H9 (cell line): Measurements from ENCODE around the gene DSCAM. TPM values are rescaled to one million over a fixed set of nuclear protein-coding genes. Genes with fewer than 3 reads are reported as not detected.

Source experiments
- DNase-seq: peaks from one replicate; pipeline ENCODE4 v3.0.0-alpha.2; 2017
- H2AFZ ChIP-seq: one replicate; pipeline ENCODE4 v1.6.1; 2013; ENCODE audit warnings: mild to moderate bottlenecking, low read length, control low read depth, moderate library complexity
- H2AK5ac ChIP-seq: 2 replicates; pipeline ENCODE4 v1.6.1; 2013; ENCODE audit warnings: low read length, control low read depth, mixed read lengths; ENCODE audit not compliant: insufficient read length
- H2BK120ac ChIP-seq: one replicate; pipeline ENCODE4 v1.6.1; 2013; ENCODE audit warnings: low read depth, mild to moderate bottlenecking, low read length, control low read depth, inconsistent platforms; ENCODE audit not compliant: poor library complexity, severe bottlenecking
- H2BK12ac ChIP-seq: 2 replicates; pipeline ENCODE4 v1.6.1; 2013; ENCODE audit warnings: low read length, control low read depth, mixed read lengths, low read depth; ENCODE audit not compliant: insufficient read length
- H2BK15ac ChIP-seq: 2 replicates; pipeline ENCODE4 v1.6.1; 2013; ENCODE audit warnings: low read depth, low read length, control low read depth
- H2BK20ac ChIP-seq: one replicate; pipeline ENCODE4 v1.6.1; 2013; ENCODE audit warnings: low read depth, mild to moderate bottlenecking, low read length, control low read depth, inconsistent platforms; ENCODE audit not compliant: poor library complexity, severe bottlenecking
- H2BK5ac ChIP-seq: 2 replicates; pipeline ENCODE4 v1.6.1; 2013; ENCODE audit warnings: low read length, control low read depth, mixed read lengths; ENCODE audit not compliant: insufficient read length
- H3K14ac ChIP-seq: 2 replicates; pipeline ENCODE4 v1.6.1; 2013; ENCODE audit warnings: low read length, control low read depth; ENCODE audit not compliant: insufficient read depth
- H3K18ac ChIP-seq: 2 replicates; pipeline ENCODE4 v1.6.1; 2013; ENCODE audit warnings: low read depth, mild to moderate bottlenecking, mixed read lengths, low read length, control low read depth; ENCODE audit not compliant: insufficient read length
- H3K23ac ChIP-seq: 2 replicates; pipeline ENCODE4 v1.6.1; 2013; ENCODE audit warnings: low read length, control low read depth, mixed read lengths, low read depth; ENCODE audit not compliant: insufficient read length
- H3K23me2 ChIP-seq: 2 replicates; pipeline ENCODE4 v1.6.1; 2013; ENCODE audit warnings: low read depth, mild to moderate bottlenecking, mixed read lengths, low read length, control low read depth; ENCODE audit not compliant: insufficient read length, poor library complexity, severe bottlenecking
- H3K27ac ChIP-seq: 2 replicates; pipeline ENCODE4 v1.5.1; 2013; ENCODE audit warnings: low read length, control low read depth, mixed read lengths, low read depth; ENCODE audit not compliant: insufficient read length
- H3K27me3 ChIP-seq: 2 replicates; pipeline ENCODE4 v1.6.1; 2013; ENCODE audit warnings: low read length, control low read depth, inconsistent platforms; ENCODE audit not compliant: insufficient read depth
- H3K4ac ChIP-seq: 2 replicates; pipeline ENCODE4 v1.6.1; 2013; ENCODE audit warnings: low read depth, mild to moderate bottlenecking, control low read depth, inconsistent platforms, low read length, moderate library complexity
- H3K4me1 ChIP-seq: 2 replicates; pipeline ENCODE4 v1.6.1; 2013; ENCODE audit warnings: low read length, control low read depth, inconsistent platforms; ENCODE audit not compliant: insufficient read depth
- H3K4me2 ChIP-seq: 2 replicates; pipeline ENCODE4 v1.6.1; 2013; ENCODE audit warnings: low read length, control low read depth, mixed read lengths; ENCODE audit not compliant: insufficient read length, insufficient read depth
- H3K56ac ChIP-seq: 2 replicates; pipeline ENCODE4 v1.6.1; 2013; ENCODE audit warnings: low read depth, mild to moderate bottlenecking, mixed read lengths, low read length, control low read depth; ENCODE audit not compliant: insufficient read length
- H3K79me1 ChIP-seq: 2 replicates; pipeline ENCODE4 v1.6.1; 2013; ENCODE audit warnings: low read depth, mild to moderate bottlenecking, moderate library complexity, low read length, control low read depth, inconsistent platforms; ENCODE audit not compliant: insufficient read depth, poor library complexity, severe bottlenecking
- H3K79me2 ChIP-seq: 2 replicates; pipeline ENCODE4 v1.6.1; 2013; ENCODE audit warnings: low read length, control low read depth, inconsistent platforms; ENCODE audit not compliant: insufficient read depth
- H3K9ac ChIP-seq: 2 replicates; pipeline ENCODE4 v1.6.1; 2013; ENCODE audit warnings: low read length, control low read depth, mixed read lengths; ENCODE audit not compliant: insufficient read length; ENCODE audit errors: extremely low read depth
- H3K9me3 ChIP-seq: one replicate; pipeline ENCODE4 v1.6.1; 2013; ENCODE audit warnings: low read depth, low read length, inconsistent platforms; ENCODE audit not compliant: control insufficient read depth
- H3T11ph ChIP-seq: one replicate; pipeline ENCODE4 v1.6.1; 2013; ENCODE audit warnings: mild to moderate bottlenecking, low read length, control low read depth, inconsistent platforms
- H4K20me1 ChIP-seq: one replicate; pipeline ENCODE4 v1.6.1; 2013; ENCODE audit not compliant: control insufficient read depth, insufficient read length, insufficient read depth
- H4K5ac ChIP-seq: 2 replicates; pipeline ENCODE4 v1.6.1; 2013; ENCODE audit warnings: low read depth, mild to moderate bottlenecking, mixed read lengths, low read length, control low read depth; ENCODE audit not compliant: insufficient read length
- H4K8ac ChIP-seq: replicated peaks from 2 replicates; pipeline ENCODE4 v1.6.1; 2013; ENCODE audit warnings: low read length, control low read depth, mixed read lengths, low read depth; ENCODE audit not compliant: insufficient read length
- H4K91ac ChIP-seq: 2 replicates; pipeline ENCODE4 v1.6.1; 2013; ENCODE audit warnings: low read depth, mild to moderate bottlenecking, moderate library complexity, mixed read lengths, low read length, control low read depth; ENCODE audit not compliant: insufficient read length
- H3K27ac Mint-ChIP-seq, 3 experiments: 2 replicates in 2 of 3; 3 replicates in 1 of 3; pipeline ENCODE4 v1.8.0; 2020 to 2021; ENCODE audit warnings: mixed read lengths in 3 of 3, mild to moderate bottlenecking in 1 of 3, moderate library complexity in 1 of 3
- H3K27me3 Mint-ChIP-seq: 2 replicates; pipeline ENCODE4 v1.8.0; 2021; ENCODE audit warnings: low read depth, mild to moderate bottlenecking, moderate library complexity, mixed read lengths
- H3K36me3 Mint-ChIP-seq, 3 experiments: 2 replicates in 2 of 3; 3 replicates in 1 of 3; pipeline ENCODE4 v1.8.0; 2020 to 2021; ENCODE audit warnings: low read depth in 3 of 3, mixed read lengths in 3 of 3; ENCODE audit not compliant: insufficient read depth in 1 of 3
- H3K4me1 Mint-ChIP-seq, 2 experiments: 2 replicates each; pipeline ENCODE4 v1.8.0; 2020; ENCODE audit warnings: mixed read lengths in 2 of 2
- H3K4me3 Mint-ChIP-seq, 2 experiments: 2 replicates in 1 of 2; 3 replicates in 1 of 2; pipeline ENCODE4 v1.8.0; 2020 to 2021; ENCODE audit warnings: mild to moderate bottlenecking in 2 of 2, mixed read lengths in 2 of 2, moderate library complexity in 1 of 2
- H3K9me3 Mint-ChIP-seq, 2 experiments: 2 replicates in 1 of 2; 3 replicates in 1 of 2; pipeline ENCODE4 v1.8.0; 2020; ENCODE audit warnings: mild to moderate bottlenecking in 2 of 2, mixed read lengths in 2 of 2, moderate library complexity in 1 of 2
- CTCF ChIP-seq: fragments of 200-600 bp; sonication (generic); conservative IDR thresholded peaks from 3 replicates; pipeline ENCODE4 v1.8.0; 2021; ENCODE audit warnings: antibody characterized with exemption, mild to moderate bottlenecking
- WGBS: extraction: QIAGEN DNeasy Blood & Tissue Kit; methylation state at CpG from one replicate; pipeline ENCODE4 v1.1.7; 2013; ENCODE audit warnings: missing lambda C conversion rate, low lambda C conversion rate, mixed read lengths; ENCODE audit not compliant: insufficient read length; ENCODE audit errors: extremely low coverage; 5-methylcytosine and 5-hydroxymethylcytosine counted together
- total RNA-seq: library from RNA; stranded (reverse); gene quantifications from 2 replicates; pipeline ENCODE4 v1.2.1, GENCODE V29; 2021

The DSCAM gene
- total RNA-seq, 1 experiment from 2014 or later: 0.17 TPM

GRCh38 chr21:40623528-40623927 is 223.4 kb downstream of the DSCAM start:
- H3K14ac ChIP-seq: no peak overlapping the region
- WGBS: no CpG with 5 or more reads among the region's 1 CpG
- H3K4me2 ChIP-seq: no peak overlapping the region
- DNase-seq: no peak
- H3K18ac ChIP-seq: no peak overlapping the region
- no peak overlapping the region for H2BK12ac ChIP-seq
- no peaks in the 10 kb centered on the region for H4K20me1 ChIP-seq
- H2BK5ac ChIP-seq: no peak overlapping the region
- no peak overlapping the region for H3K27ac ChIP-seq
- H3K9me3 ChIP-seq: no peaks in the 10 kb centered on the region
- H4K5ac ChIP-seq: no peak overlapping the region
- no peaks in the 10 kb centered on the region for H3K79me1 ChIP-seq
- Mint-ChIP-seq H3K27ac (peak overlapping the region in 1 of 3 experiments; percentile 62; a peak in 1 of 7 replicates), H3K27me3 (no peaks in the 10 kb centered on the region), H3K4me1 (peaks cover 30 to 33% of the 10 kb centered on the region in 2 experiments), H3K4me3 (no peak overlapping the region), H3K36me3 (no peaks in the 10 kb centered on the region), H3K9me3 (no peaks in the 10 kb centered on the region)
- H3K4ac ChIP-seq: no peak overlapping the region
- no peak for TF ChIP-seq CTCF
- H3K23me2 ChIP-seq: no peaks in the 10 kb centered on the region
- H2AK5ac ChIP-seq: no peak overlapping the region
- H2AFZ ChIP-seq: no peak overlapping the region
- H3K27me3 ChIP-seq: no peaks in the 10 kb centered on the region
- no peak overlapping the region for H3K56ac ChIP-seq
- no peak overlapping the region for H2BK120ac ChIP-seq
- H4K91ac ChIP-seq: no peak overlapping the region
- H3K9ac ChIP-seq: no peak overlapping the region
- no peak overlapping the region for H4K8ac ChIP-seq
- no peak overlapping the region for H2BK15ac ChIP-seq
- no peak overlapping the region for H3K23ac ChIP-seq
- H3K79me2 ChIP-seq: no peaks in the 10 kb centered on the region
- H3K4me1 ChIP-seq: peaks cover 6% of the 10 kb centered on the region; the same call in 1 of the 2 replicates
- no peak overlapping the region for H3T11ph ChIP-seq
- H2BK20ac ChIP-seq: no peak overlapping the region
